GM23338 (cell line): ENCODE data around the gene UAP1. TPM values are rescaled to one million over a fixed set of nuclear protein-coding genes. Genes with fewer than 3 reads are reported as not detected.

ENCODE experiments used
- ATAC-seq: fragments of 200-7000 bp; cut with Tn5 transposase; 3 replicates; pipeline ENCODE4 v1.9.1; 2020
- DNase-seq: peaks from one replicate; pipeline ENCODE4 v3.0.0-alpha.2; 2015; ENCODE audit warnings: low spot score
- H2AFZ ChIP-seq: fragments of 200-600 bp; sonication (generic); 2 replicates; pipeline ENCODE4 v1.8.0; 2016; ENCODE audit warnings: antibody characterized with exemption, mild to moderate bottlenecking, moderate library complexity
- H3F3A ChIP-seq: fragments of 200-600 bp; sonication (generic); replicated peaks from 2 replicates; pipeline ENCODE4 v1.8.0; 2017; ENCODE audit warnings: antibody characterized with exemption, mixed run types, low read depth
- H3K27ac ChIP-seq: fragments of 200-600 bp; sonication (generic); 2 replicates; pipeline ENCODE4 v1.6.1; 2016; ENCODE audit warnings: low read depth
- H3K27me3 ChIP-seq: fragments of 200-600 bp; sonication (generic); 2 replicates; pipeline ENCODE4 v1.8.0; 2016; ENCODE audit warnings: mild to moderate bottlenecking, mixed run types, moderate library complexity; ENCODE audit not compliant: insufficient read depth
- H3K36me3 ChIP-seq: fragments of 200-600 bp; sonication (generic); 2 replicates; pipeline ENCODE4 v1.8.0; 2016; ENCODE audit warnings: mild to moderate bottlenecking; ENCODE audit not compliant: insufficient read depth
- H3K4me1 ChIP-seq: fragments of 200-600 bp; sonication (generic); 2 replicates; pipeline ENCODE4 v1.8.0; 2016; ENCODE audit warnings: mild to moderate bottlenecking, moderate library complexity; ENCODE audit not compliant: insufficient read depth
- H3K4me2 ChIP-seq: fragments of 200-600 bp; sonication (generic); 2 replicates; pipeline ENCODE4 v1.7.1; 2017; ENCODE audit warnings: mixed run types
- H3K4me3 ChIP-seq: fragments of 200-600 bp; sonication (generic); 2 replicates; pipeline ENCODE4 v1.6.1; 2016; ENCODE audit warnings: mixed run types
- H3K79me2 ChIP-seq: fragments of 200-600 bp; sonication (generic); replicated peaks from 2 replicates; pipeline ENCODE4 v1.8.0; 2017; ENCODE audit warnings: mild to moderate bottlenecking; ENCODE audit not compliant: insufficient read depth
- H3K9me2 ChIP-seq: fragments of 200-600 bp; sonication (generic); 2 replicates; pipeline ENCODE4 v1.8.0; 2017; ENCODE audit not compliant: insufficient read depth
- H4K20me1 ChIP-seq: fragments of 200-600 bp; sonication (generic); replicated peaks from 2 replicates; pipeline ENCODE4 v1.8.0; 2017; ENCODE audit warnings: mild to moderate bottlenecking; ENCODE audit not compliant: insufficient read depth
- H3K27ac Mint-ChIP-seq: 2 replicates; pipeline ENCODE4 v1.8.0; 2020; ENCODE audit warnings: inconsistent platforms, mild to moderate bottlenecking, moderate library complexity, mixed read lengths
- H3K27me3 Mint-ChIP-seq: 3 replicates; pipeline ENCODE4 v1.8.0; 2022; ENCODE audit warnings: low read depth, mild to moderate bottlenecking, moderate library complexity, mixed read lengths, inconsistent platforms; ENCODE audit not compliant: insufficient read depth, poor library complexity
- H3K36me3 Mint-ChIP-seq: 3 replicates; pipeline ENCODE4 v1.8.0; 2021; ENCODE audit warnings: low read depth, mild to moderate bottlenecking, inconsistent platforms, moderate library complexity, mixed read lengths
- H3K4me1 Mint-ChIP-seq: 3 replicates; pipeline ENCODE4 v1.8.0; 2020; ENCODE audit warnings: mild to moderate bottlenecking, inconsistent platforms, mixed read lengths
- H3K4me3 Mint-ChIP-seq: 3 replicates; pipeline ENCODE4 v1.8.0; 2021; ENCODE audit warnings: moderate library complexity, mild to moderate bottlenecking, inconsistent platforms, mixed read lengths
- H3K9me3 Mint-ChIP-seq: 3 replicates; pipeline ENCODE4 v1.8.0; 2020; ENCODE audit warnings: moderate library complexity, mild to moderate bottlenecking, inconsistent platforms, mixed read lengths
- CREB1 ChIP-seq: fragments of 250-450 bp; sonication (Bioruptor Pico); IDR thresholded peaks from 2 replicates; pipeline ENCODE4 v1.5.0; 2020; ENCODE audit warnings: low read depth, mild to moderate bottlenecking, moderate library complexity
- EZH2 ChIP-seq: fragments of 200-600 bp; sonication (generic); IDR thresholded peaks from one replicate; pipeline ENCODE4 v1.8.0; 2017; ENCODE audit warnings: antibody characterized with exemption, mild to moderate bottlenecking, low read depth; ENCODE audit not compliant: unreplicated experiment
- POLR2AphosphoS5 ChIP-seq: IDR thresholded peaks from 2 replicates; pipeline ENCODE4 v1.6.1; 2016; ENCODE audit warnings: antibody characterized with exemption, low read depth
- STAT1 ChIP-seq: IDR thresholded peaks from one replicate; pipeline ENCODE4 v1.6.1; 2016; ENCODE audit warnings: antibody characterized with exemption; ENCODE audit not compliant: unreplicated experiment
- ZNF114 ChIP-seq: fragments of 250-450 bp; sonication (Bioruptor Pico); IDR thresholded peaks from 2 replicates; pipeline ENCODE4 v1.5.0; 2020; ENCODE audit warnings: mild to moderate bottlenecking, moderate library complexity
- polyA plus RNA-seq: library from polyadenylated mRNA; unstranded; fragments of >200 nt; fragmentation: Nextera tagmentation; extraction: Ambion mirVana; gene quantifications from 2 replicates; pipeline ENCODE4 v1.2.1, GENCODE V29; 2016
- total RNA-seq: library from RNA; depleted of rRNA; stranded (reverse); fragments of >200 nt; shearing (Covaris generic); gene quantifications from 2 replicates; pipeline ENCODE4 v1.2.3, GENCODE V29; 2014
- TF ChIP-seq, protein P1 (sequence below): IDR thresholded peaks from one replicate; pipeline ENCODE4 v1.6.1; 2018; ENCODE audit warnings: antibody characterized with exemption; ENCODE audit not compliant: unreplicated experiment
- TF ChIP-seq, protein P2 (sequence below), 2 experiments: fragments of 200-600 bp in 1 of 2; sonication (generic) in 1 of 2; conservative IDR thresholded peaks; 2 replicates each; pipeline versions ENCODE4 v1.5.1 to v1.6.1; 2016 to 2017; ENCODE audit warnings: antibody characterized with exemption in 2 of 2, low read depth in 2 of 2, mild to moderate bottlenecking in 2 of 2, moderate library complexity in 1 of 2

Gene UAP1
- total and polyA plus RNA-seq, 2 experiments from 2014 or later = 26.7 to 33.3 TPM

DNA sequence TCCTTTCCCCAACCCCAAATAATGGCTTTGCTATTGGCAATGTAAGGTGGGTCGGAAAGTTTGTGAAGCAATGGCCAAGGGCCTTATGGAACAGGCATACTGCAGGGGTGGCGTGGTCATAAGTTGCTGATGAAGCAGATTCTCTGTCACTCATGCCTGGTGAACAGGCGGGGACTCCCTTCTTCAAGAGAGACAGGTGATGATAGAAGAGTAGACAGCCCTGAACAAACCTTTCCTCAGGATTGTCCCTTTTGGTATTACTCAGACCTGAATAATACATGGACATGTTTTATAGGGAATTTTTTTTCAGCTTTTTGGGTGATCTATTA lies 83.4 kb downstream of the UAP1 start (continued):
- TF ChIP-seq, protein P1, sequence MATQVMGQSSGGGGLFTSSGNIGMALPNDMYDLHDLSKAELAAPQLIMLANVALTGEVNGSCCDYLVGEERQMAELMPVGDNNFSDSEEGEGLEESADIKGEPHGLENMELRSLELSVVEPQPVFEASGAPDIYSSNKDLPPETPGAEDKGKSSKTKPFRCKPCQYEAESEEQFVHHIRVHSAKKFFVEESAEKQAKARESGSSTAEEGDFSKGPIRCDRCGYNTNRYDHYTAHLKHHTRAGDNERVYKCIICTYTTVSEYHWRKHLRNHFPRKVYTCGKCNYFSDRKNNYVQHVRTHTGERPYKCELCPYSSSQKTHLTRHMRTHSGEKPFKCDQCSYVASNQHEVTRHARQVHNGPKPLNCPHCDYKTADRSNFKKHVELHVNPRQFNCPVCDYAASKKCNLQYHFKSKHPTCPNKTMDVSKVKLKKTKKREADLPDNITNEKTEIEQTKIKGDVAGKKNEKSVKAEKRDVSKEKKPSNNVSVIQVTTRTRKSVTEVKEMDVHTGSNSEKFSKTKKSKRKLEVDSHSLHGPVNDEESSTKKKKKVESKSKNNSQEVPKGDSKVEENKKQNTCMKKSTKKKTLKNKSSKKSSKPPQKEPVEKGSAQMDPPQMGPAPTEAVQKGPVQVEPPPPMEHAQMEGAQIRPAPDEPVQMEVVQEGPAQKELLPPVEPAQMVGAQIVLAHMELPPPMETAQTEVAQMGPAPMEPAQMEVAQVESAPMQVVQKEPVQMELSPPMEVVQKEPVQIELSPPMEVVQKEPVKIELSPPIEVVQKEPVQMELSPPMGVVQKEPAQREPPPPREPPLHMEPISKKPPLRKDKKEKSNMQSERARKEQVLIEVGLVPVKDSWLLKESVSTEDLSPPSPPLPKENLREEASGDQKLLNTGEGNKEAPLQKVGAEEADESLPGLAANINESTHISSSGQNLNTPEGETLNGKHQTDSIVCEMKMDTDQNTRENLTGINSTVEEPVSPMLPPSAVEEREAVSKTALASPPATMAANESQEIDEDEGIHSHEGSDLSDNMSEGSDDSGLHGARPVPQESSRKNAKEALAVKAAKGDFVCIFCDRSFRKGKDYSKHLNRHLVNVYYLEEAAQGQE = no peak
- TF ChIP-seq, protein P2, sequence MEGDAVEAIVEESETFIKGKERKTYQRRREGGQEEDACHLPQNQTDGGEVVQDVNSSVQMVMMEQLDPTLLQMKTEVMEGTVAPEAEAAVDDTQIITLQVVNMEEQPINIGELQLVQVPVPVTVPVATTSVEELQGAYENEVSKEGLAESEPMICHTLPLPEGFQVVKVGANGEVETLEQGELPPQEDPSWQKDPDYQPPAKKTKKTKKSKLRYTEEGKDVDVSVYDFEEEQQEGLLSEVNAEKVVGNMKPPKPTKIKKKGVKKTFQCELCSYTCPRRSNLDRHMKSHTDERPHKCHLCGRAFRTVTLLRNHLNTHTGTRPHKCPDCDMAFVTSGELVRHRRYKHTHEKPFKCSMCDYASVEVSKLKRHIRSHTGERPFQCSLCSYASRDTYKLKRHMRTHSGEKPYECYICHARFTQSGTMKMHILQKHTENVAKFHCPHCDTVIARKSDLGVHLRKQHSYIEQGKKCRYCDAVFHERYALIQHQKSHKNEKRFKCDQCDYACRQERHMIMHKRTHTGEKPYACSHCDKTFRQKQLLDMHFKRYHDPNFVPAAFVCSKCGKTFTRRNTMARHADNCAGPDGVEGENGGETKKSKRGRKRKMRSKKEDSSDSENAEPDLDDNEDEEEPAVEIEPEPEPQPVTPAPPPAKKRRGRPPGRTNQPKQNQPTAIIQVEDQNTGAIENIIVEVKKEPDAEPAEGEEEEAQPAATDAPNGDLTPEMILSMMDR (conservative IDR thresholded peaks at IDR 0.05; ENCODE audit: low read depth in 2 of 2) = no peak

DNA sequence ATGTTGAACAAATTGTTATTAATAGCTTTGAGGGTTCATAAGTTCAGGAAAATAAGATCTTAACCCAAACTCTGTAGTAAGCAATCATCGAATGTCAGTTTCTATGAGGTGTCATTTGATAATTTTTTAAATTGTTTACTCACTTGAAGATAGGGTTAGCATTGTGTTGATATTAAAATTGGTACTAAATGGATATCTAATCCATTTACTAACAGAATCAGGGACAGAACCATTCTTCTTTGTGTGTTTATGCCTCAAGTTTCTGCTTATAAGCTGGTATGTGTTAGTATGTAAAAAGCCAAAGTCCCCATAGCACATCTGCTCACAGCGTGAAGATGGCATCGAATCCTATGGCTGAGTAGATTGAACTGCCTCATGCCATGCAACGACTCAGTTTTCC lies 84.1 kb downstream of the UAP1 start:
- no peaks in the 10 kb centered on the region for H3K9me3 Mint-ChIP-seq

More for the DNA sequence above, 84.1 kb downstream of the UAP1 start:
- peaks cover 2% of the 10 kb centered on the region for H3K27me3 Mint-ChIP-seq
- no peak overlapping the region for H3K4me3 Mint-ChIP-seq
- Histone ChIP-seq H3K27ac (no peak overlapping the region), H2AFZ (no peak overlapping the region), H4K20me1 (no peaks in the 10 kb centered on the region), H3K27me3 (no peaks in the 10 kb centered on the region), H3K79me2 (no peaks in the 10 kb centered on the region), H3K4me3 (no peak overlapping the region), H3K4me1 (no peaks in the 10 kb centered on the region), H3F3A (no peaks in the 10 kb centered on the region), H3K4me2 (no peak overlapping the region), H3K9me2 (no peaks in the 10 kb centered on the region), H3K36me3 (no peaks in the 10 kb centered on the region)
- H3K4me1 Mint-ChIP-seq = peaks cover 9% of the 10 kb centered on the region; the same call in 2 of the 3 replicates
- TF ChIP-seq POLR2AphosphoS5 (no peak), EZH2 (no peak), ZNF114 (CRISPR knock-in tag) (no peak), CREB1 (no peak), STAT1 (no peak)
- TF ChIP-seq, protein P1 = no peak
- DNase-seq = no peak
- no peak for ATAC-seq
- H3K27ac Mint-ChIP-seq = no peak overlapping the region
- no peaks in the 10 kb centered on the region for H3K36me3 Mint-ChIP-seq
